Ishikawa (cell line): Measurements from ENCODE around the gene BCAR1.

ENCODE experiments used
- CEBPB ChIP-seq: IDR thresholded peaks from 2 replicates; pipeline ENCODE4 v1.6.1; 2012
- CREB1 ChIP-seq: IDR thresholded peaks from 2 replicates; pipeline ENCODE4 v1.6.1; 2012; ENCODE audit warnings: low read depth
- EGR1 ChIP-seq: IDR thresholded peaks from 2 replicates; pipeline ENCODE4 v1.6.1; 2012
- EP300 ChIP-seq: IDR thresholded peaks from 2 replicates; pipeline ENCODE4 v1.6.1; 2012; ENCODE audit warnings: borderline replicate concordance
- RAD21 ChIP-seq: IDR thresholded peaks from 2 replicates; pipeline ENCODE4 v1.6.1; 2012; ENCODE audit warnings: low read depth
- TAF1 ChIP-seq: IDR thresholded peaks from 2 replicates; pipeline ENCODE4 v1.6.1; 2012; ENCODE audit warnings: low read depth, mild to moderate bottlenecking
- TEAD4 ChIP-seq: IDR thresholded peaks from 2 replicates; pipeline ENCODE4 v1.6.1; 2012
- YY1 ChIP-seq: IDR thresholded peaks from 2 replicates; pipeline ENCODE4 v1.6.1; 2012; ENCODE audit warnings: low read depth
- ZBTB7A ChIP-seq: IDR thresholded peaks from 2 replicates; pipeline ENCODE4 v1.6.1; 2012; ENCODE audit warnings: low read depth
- TF ChIP-seq, protein P1 (sequence below): IDR thresholded peaks from 2 replicates; pipeline ENCODE4 v1.6.1; 2012; ENCODE audit warnings: low read depth, mild to moderate bottlenecking

DNA sequence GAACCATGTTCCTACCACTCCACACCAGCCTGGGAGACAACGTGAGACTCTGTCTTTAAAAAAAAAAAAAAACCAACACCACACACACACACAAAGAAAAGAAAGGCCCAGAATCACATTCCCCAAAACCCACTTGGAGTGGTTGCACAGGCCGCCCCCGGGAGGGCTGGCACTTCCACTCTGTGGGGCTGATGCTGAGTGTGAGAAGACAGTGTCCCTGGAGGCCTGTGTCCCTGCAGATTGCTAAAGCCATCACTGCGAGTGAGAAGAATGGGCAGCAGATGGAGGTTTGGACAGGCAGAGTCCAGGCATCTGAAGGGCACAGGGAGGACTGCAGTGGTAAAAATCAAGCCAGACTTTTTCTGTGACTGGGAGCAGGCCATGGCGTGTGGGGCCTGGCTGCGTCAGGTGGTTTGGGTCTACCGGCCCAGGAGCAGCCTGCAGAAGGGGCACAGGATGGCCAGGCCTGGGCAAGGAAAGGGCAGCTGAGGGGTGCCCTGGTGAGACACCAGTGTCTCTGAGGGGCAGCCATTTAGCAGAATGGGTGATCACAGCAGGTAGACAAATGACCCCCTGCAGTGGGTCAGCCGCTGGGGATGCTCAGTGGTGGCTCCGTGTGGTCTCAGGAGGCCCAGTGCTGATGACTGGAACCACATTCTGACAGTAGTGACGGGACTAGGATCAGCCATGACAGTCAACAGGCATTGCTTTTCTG is 57.5 kb downstream of the BCAR1 start:
- TF ChIP-seq, protein P1, sequence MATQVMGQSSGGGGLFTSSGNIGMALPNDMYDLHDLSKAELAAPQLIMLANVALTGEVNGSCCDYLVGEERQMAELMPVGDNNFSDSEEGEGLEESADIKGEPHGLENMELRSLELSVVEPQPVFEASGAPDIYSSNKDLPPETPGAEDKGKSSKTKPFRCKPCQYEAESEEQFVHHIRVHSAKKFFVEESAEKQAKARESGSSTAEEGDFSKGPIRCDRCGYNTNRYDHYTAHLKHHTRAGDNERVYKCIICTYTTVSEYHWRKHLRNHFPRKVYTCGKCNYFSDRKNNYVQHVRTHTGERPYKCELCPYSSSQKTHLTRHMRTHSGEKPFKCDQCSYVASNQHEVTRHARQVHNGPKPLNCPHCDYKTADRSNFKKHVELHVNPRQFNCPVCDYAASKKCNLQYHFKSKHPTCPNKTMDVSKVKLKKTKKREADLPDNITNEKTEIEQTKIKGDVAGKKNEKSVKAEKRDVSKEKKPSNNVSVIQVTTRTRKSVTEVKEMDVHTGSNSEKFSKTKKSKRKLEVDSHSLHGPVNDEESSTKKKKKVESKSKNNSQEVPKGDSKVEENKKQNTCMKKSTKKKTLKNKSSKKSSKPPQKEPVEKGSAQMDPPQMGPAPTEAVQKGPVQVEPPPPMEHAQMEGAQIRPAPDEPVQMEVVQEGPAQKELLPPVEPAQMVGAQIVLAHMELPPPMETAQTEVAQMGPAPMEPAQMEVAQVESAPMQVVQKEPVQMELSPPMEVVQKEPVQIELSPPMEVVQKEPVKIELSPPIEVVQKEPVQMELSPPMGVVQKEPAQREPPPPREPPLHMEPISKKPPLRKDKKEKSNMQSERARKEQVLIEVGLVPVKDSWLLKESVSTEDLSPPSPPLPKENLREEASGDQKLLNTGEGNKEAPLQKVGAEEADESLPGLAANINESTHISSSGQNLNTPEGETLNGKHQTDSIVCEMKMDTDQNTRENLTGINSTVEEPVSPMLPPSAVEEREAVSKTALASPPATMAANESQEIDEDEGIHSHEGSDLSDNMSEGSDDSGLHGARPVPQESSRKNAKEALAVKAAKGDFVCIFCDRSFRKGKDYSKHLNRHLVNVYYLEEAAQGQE: no peak
- TF ChIP-seq RAD21 (no peak), CEBPB (no peak), TAF1 (no peak), YY1 (no peak), ZBTB7A (no peak), TEAD4 (no peak), EP300 (no peak), EGR1 (no peak), CREB1 (no peak)
